Renal cortex interstitium (tissue), 11 donors: ENCODE measurements around the gene CMIP. TPM values are rescaled to one million over a fixed set of nuclear protein-coding genes. Genes with fewer than 3 reads are reported as not detected.

Experiments
- DNase-seq, 11 donors: peaks; one replicate each; pipeline ENCODE4 v3.0.0-alpha.2; 2013; ENCODE audit warnings: low read depth in 9 of 11, low spot score in 4 of 11; ENCODE audit errors: extremely low read depth in 1 of 11
- polyA plus RNA-seq, 3 donors: library from polyadenylated mRNA; unstranded; fragments of 120-200 nt; gene quantifications; one replicate each; pipeline ENCODE4 v1.2.1, GENCODE V29; 2013; ENCODE audit not compliant: insufficient read length in 3 of 3

Gene CMIP
- polyA plus RNA-seq, 3 donors: 41.0 to 55.1 (median 46.0) TPM

GRCh38 chr16:81455720-81456494 lies 11.3 kb downstream of the CMIP start:
- no peak for DNase-seq

GRCh38 chr16:81456523-81457325 lies 12.1 kb downstream of the CMIP start:
- DNase-seq: no peak

DNA sequence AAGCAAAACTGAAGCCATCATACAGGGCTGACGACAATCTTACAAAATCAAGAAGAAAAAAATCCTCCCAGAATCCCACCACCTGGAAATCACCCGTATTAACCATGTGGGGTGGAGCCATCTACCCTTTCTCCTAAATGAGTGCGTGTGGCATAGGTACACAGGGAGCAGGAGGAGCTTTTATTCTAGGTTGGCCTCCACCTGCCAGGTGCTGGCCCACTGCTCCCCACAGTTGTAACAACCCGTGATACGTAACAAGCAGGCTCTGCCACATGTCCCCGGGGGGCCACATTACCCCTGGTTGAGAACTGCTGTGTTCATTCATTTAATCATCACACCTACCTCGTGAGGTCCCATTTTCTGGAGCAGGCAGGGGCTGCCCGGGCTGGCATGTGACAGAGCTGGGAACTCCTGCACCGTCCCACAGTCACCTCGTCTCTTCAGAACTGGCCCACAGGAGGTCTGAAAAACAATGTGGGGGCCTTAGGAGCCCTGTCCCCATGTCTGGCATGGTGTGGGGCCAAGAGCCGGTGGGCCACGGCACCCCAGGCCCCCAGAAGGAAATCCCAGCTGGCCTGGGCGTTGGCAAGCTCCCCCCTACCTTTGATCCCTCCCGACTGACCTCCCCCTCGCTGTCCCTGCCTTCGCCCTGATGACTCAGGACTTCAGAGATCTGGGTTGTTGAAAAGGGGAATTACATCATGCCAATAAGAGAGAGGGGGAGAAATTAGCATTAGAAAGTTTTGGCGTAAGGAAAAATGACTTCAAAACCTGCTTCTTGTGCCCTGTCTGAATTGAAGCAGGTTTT lies 12.9 kb downstream of the CMIP start:
- no peak for DNase-seq

GRCh38 chr16:81458149-81458669 lies 13.6 kb downstream of the CMIP start:
- DNase-seq: no peak

- no peak for DNase-seq
These were observed 14.4 kb downstream of the CMIP start for GRCh38 chr16:81458827-81459598.

GRCh38 chr16:81460075-81460474 lies 15.5 kb downstream of the CMIP start:
- no peak for DNase-seq

DNA sequence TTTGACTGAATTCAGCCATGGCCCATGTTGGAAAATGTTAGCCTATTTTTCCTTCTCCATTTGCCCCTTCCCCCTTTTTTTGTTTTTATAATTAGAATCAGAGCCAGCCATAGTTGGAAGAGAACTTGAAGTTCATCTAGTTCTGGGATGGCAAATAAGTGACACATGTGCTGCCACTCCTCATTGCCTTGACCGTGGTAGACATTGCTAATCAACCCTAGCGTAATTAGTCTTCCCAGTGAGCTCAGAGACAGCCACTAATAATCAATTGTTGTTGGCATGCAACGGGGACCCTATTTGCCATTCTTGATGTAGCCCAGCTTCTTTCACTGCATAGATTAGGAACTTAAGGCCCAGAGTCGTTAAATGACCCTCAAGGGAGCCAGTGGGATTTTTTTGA lies 16.6 kb downstream of the CMIP start:
- DNase-seq: no peak

GRCh38 chr16:81461766-81462165 lies 17.2 kb downstream of the CMIP start:
- no peak for DNase-seq

GRCh38 chr16:81462683-81463082 lies 18.1 kb downstream of the CMIP start:
- DNase-seq: no peak

- DNase-seq: no peak
These were observed 18.8 kb downstream of the CMIP start for GRCh38 chr16:81463296-81463890.

DNA sequence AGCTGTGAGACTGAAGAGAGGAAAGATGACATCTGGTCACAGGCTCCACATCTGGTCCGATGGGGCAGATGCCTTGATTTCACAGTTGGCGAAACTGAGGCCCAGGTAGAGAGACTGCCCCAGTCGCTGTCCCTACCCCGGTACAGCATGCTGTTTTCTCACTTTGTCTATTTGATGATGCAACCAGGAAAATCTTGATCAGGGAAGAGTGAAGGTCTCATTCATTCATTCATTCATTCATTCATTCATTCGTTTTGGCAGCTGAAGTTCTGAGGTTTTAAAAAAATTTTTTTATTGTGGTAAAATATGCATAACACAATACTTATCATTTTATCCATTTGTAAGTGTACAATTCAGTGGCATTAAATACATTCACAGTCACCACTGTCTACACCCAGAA lies 19.7 kb downstream of the CMIP start:
- no peak for DNase-seq

DNA sequence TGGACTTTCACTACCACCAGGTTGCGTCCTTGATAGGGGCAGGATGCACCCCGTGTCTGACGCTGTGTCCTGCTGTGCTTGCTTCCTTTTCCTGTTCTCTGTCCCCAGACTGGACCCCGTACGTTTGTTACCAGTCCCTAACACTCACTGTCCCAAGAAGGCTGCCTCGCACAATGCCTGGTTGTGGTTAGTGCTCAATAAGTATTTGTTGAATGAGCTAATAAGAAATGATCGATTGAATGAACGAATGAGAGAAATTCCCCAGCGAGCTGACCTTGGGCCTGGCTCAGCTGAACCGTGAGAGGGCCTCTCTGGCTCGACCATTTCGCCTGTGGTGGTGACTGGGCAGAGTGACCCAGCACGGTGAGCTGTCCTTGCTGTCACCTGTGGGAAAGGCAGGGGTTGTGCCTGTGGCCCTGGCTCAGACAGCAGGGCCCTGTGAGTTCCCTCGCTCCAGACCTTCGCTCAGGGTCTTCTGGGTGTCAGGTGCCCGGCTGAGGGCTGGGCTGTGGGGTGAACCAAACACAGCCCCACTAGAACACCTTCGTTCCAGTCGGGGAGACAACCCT lies 20.9 kb downstream of the CMIP start:
- DNase-seq: no peak

DNA sequence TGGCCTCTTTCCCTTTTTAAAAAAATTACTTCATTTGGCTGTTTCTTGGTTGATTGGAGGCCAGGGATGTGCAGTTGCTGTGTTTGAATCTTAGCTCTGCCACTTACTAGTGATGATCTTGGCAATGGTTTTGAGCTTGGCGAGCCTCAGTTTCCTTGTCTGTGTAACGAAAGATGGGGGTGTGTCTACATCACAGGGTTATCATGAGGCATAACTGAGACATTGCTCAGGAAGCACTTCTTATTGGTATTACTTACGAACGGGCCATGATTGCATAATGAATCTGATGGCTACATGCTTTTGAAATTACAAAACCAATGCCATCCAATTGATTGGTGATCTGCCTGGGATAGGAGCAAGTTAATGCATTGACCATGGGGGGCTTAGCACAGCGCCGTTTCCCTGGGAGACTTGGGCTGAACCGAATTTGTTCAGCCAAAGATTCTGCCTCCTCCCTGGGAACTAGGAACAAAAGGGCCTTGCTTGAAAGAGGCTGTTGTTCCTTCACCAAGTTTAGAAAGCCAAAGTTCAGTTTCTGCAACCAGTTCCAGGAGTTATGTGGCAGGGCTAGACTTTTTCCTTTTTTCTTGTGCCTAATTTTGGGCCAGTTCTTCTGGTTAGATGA lies 21.9 kb downstream of the CMIP start:
- DNase-seq: no peak

GRCh38 chr16:81467072-81467471 lies 22.5 kb downstream of the CMIP start:
- no peak for DNase-seq

- DNase-seq: no peak
These were observed 23.2 kb downstream of the CMIP start for GRCh38 chr16:81467815-81468214.

DNA sequence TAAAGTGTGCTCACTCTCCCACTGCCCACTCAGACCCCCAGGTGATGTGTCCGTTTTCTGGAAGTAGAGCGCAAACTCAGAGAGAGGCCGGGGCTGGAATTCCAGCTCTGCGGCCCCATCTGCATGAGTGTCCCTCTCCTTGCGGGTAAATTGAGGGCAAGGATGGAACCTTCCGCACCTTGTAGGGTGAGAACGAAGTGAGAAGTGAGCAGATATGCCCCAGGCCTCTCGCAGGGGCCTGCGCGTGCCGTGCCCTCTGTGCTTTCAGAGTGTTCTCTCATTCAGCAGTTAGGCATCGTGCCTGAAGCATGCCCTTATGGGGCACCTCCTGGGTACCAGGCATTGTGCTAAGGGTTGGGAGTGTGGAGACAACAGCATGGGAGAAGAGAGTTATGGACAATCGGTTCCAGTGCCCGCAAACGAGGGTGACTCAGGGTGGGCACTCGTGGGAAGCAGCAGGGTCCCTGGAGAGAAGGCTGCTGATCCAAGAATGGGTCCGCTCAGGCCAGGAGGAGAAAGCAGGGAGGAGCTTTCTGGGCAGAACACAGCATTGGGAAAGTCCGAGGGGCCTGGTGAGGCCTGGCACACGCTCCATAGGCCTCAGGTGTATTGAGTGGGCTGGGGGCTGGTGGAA lies 23.8 kb downstream of the CMIP start:
- no peak for DNase-seq

GRCh38 chr16:81469183-81469677 lies 24.6 kb downstream of the CMIP start:
- no peak for DNase-seq
